Left ventricle myocardium inferior (tissue), 1 donor: ENCODE measurements around the gene OSER1. TPM values are rescaled to one million over a fixed set of nuclear protein-coding genes. Genes with fewer than 3 reads are reported as not detected.
A peak's percentile ranks its signal among the peaks of the same experiment; 100 is the strongest.

ENCODE experiments used
- DNase-seq: peaks from one replicate; pipeline ENCODE4 v3.0.0-alpha.2; 2020
- H3K27ac ChIP-seq: fragments of 200-600 bp; replicated peaks from 2 replicates; pipeline ENCODE4 v1.8.0; 2021
- H3K27me3 ChIP-seq: fragments of 200-600 bp; 2 replicates; pipeline ENCODE4 v1.8.0; 2021; ENCODE audit warnings: low read depth
- H3K36me3 ChIP-seq: fragments of 200-600 bp; 2 replicates; pipeline ENCODE4 v1.8.0; 2021
- H3K4me1 ChIP-seq: fragments of 200-600 bp; 2 replicates; pipeline ENCODE4 v1.8.0; 2021
- H3K4me3 ChIP-seq: fragments of 200-600 bp; 2 replicates; pipeline ENCODE4 v1.8.0; 2021; ENCODE audit warnings: mild to moderate bottlenecking, moderate library complexity
- H3K9me3 ChIP-seq: fragments of 200-600 bp; replicated peaks from 2 replicates; pipeline ENCODE4 v1.8.0; 2021
- CTCF ChIP-seq: fragments of 200-600 bp; IDR thresholded peaks from 2 replicates; pipeline ENCODE4 v1.8.0; 2021; ENCODE audit warnings: antibody characterized with exemption, mild to moderate bottlenecking, borderline replicate concordance
- intact Hi-C: fragments of 100-400 bp; cut with micrococcal nuclease; formaldehyde crosslinking; loops from one replicate; pipeline ENCODE4 v1.11.0; 2022
- total RNA-seq: library from RNA; stranded (reverse); fragmentation: NEBNext Ultra II Directional; extraction: Animal tissue kit (Norgen Biotek cat#: 25700); gene quantifications from one replicate; pipeline ENCODE4 v1.2.1, GENCODE V29; 2021
- donor health status: DM: no; HTN: yes; CAD: no; lungs with severe emphysema.

The OSER1 gene
- total RNA-seq, 1 donor from 2014 or later, result 34.0 TPM

- Histone ChIP-seq H3K4me1 (peaks cover 97% of the 10 kb centered on the region), H3K27ac (peak overlapping the region; percentile 79), H3K36me3 (no peaks in the 10 kb centered on the region), H3K27me3 (no peaks in the 10 kb centered on the region), H3K9me3 (no peaks in the 10 kb centered on the region), H3K4me3 (peak overlapping the region; percentile 35)
- DNase-seq, result peak; percentile 48
- no peak for TF ChIP-seq CTCF
- intact Hi-C loops, result no loop called here
Measured at GRCh38 chr20:44166477-44166876, 44.1 kb downstream of the OSER1 start.

GRCh38 chr20:44166008-44166407, 44.6 kb downstream of the OSER1 start:
- intact Hi-C loops, result no loop called here
- H3K4me1 ChIP-seq, result peaks cover 93% of the 10 kb centered on the region

GRCh38 chr20:44160133-44160532, 50.4 kb downstream of the OSER1 start:
- Histone ChIP-seq H3K27ac (peak overlapping the region; percentile 23), H3K27me3 (no peaks in the 10 kb centered on the region), H3K4me3 (no peak overlapping the region), H3K36me3 (peaks cover 11% of the 10 kb centered on the region), H3K9me3 (no peaks in the 10 kb centered on the region), H3K4me1 (peaks cover 75% of the 10 kb centered on the region)
- DNase-seq, result no peak
- no peak for TF ChIP-seq CTCF
- intact Hi-C loops, result no loop called here

More at GRCh38 chr20:44166008-44166407, 44.6 kb downstream of the OSER1 start:
- Histone ChIP-seq H3K36me3 (no peaks in the 10 kb centered on the region), H3K9me3 (no peaks in the 10 kb centered on the region), H3K4me3 (peak overlapping the region; percentile 35), H3K27me3 (no peaks in the 10 kb centered on the region), H3K27ac (peak overlapping the region; percentile 79)
- DNase-seq, result no peak
- no peak for TF ChIP-seq CTCF

- Histone ChIP-seq H3K9me3 (no peaks in the 10 kb centered on the region), H3K27ac (peak overlapping the region; percentile 23), H3K4me1 (peaks cover 75% of the 10 kb centered on the region), H3K36me3 (peaks cover 11% of the 10 kb centered on the region), H3K27me3 (no peaks in the 10 kb centered on the region), H3K4me3 (no peak overlapping the region)
- no peak for TF ChIP-seq CTCF
- no peak for DNase-seq
- intact Hi-C loops, result no loop called here
Measured at GRCh38 chr20:44159711-44160110, 50.9 kb downstream of the OSER1 start.

GRCh38 chr20:44159125-44159524, 51.4 kb downstream of the OSER1 start:
- H3K4me1 ChIP-seq, result peaks cover 76% of the 10 kb centered on the region
- H3K4me3 ChIP-seq, result no peak overlapping the region
- H3K9me3 ChIP-seq, result no peaks in the 10 kb centered on the region
- no peak for TF ChIP-seq CTCF
- intact Hi-C loops, result no loop called here
- H3K27ac ChIP-seq, result peak overlapping the region; percentile 23
- H3K27me3 ChIP-seq, result no peaks in the 10 kb centered on the region
- DNase-seq, result no peak
- peaks cover 11% of the 10 kb centered on the region for H3K36me3 ChIP-seq
